Chondrocyte (in vitro differentiated cells): ENCODE measurements around the gene PFKFB3. TPM values are rescaled to one million over a fixed set of nuclear protein-coding genes. Genes with fewer than 3 reads are reported as not detected.

Source experiments
- DNase-seq: peaks from one replicate; pipeline ENCODE4 v3.0.0; 2021; ENCODE audit warnings: mixed read lengths, low spot score
- H3K27ac Mint-ChIP-seq: one replicate; pipeline ENCODE4 v1.8.0; 2021; ENCODE audit warnings: mild to moderate bottlenecking, moderate library complexity, mixed read lengths; ENCODE audit not compliant: unreplicated experiment
- H3K27me3 Mint-ChIP-seq: 2 replicates; pipeline ENCODE4 v1.8.0; 2021; ENCODE audit warnings: low read depth, mixed read lengths
- H3K36me3 Mint-ChIP-seq: 2 replicates; pipeline ENCODE4 v1.8.0; 2021; ENCODE audit warnings: low read depth, mixed read lengths
- H3K4me1 Mint-ChIP-seq: 2 replicates; pipeline ENCODE4 v1.8.0; 2021; ENCODE audit warnings: low read depth, mild to moderate bottlenecking, mixed read lengths
- H3K4me3 Mint-ChIP-seq: one replicate; pipeline ENCODE4 v1.8.0; 2021; ENCODE audit warnings: mild to moderate bottlenecking, moderate library complexity, mixed read lengths; ENCODE audit not compliant: unreplicated experiment
- H3K9me3 Mint-ChIP-seq: 2 replicates; pipeline ENCODE4 v1.8.0; 2021; ENCODE audit warnings: low read depth, mixed read lengths
- CTCF ChIP-seq: fragments of 200-600 bp; sonication (generic); IDR thresholded peaks from 2 replicates; pipeline ENCODE4 v1.5.0; 2021; ENCODE audit warnings: antibody characterized with exemption, mild to moderate bottlenecking, moderate library complexity
- total RNA-seq: library from RNA; stranded (reverse); gene quantifications from 3 replicates; pipeline ENCODE4 v1.2.1, GENCODE V29; 2021

PFKFB3 gene
- total RNA-seq, 1 donor from 2014 or later, result 46.5 TPM

DNA sequence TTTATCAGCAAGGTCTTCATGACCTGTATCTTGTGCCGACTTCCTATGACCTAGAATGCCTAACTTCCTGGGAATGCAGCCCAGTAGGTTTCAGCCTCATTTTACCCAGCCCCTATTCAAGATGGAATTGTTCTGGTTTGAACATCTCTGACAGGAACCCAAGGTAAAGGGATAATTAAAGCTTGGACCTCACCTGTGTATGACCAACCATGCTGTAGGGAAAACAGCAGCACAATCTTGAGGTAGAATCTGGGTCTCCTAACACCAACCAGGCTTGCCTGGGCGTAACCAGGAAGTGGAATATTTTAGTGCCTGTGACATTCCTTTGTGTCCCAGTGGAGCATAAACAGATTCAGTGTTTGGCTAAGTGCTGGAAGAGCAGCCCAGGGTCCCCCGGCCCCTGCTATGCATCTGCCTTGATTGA, 94.1 kb downstream of the PFKFB3 start:
- Mint-ChIP-seq H3K27me3 (no peaks in the 10 kb centered on the region), H3K36me3 (no peaks in the 10 kb centered on the region), H3K27ac (peak overlapping the region; percentile 28), H3K4me1 (peaks cover 51% of the 10 kb centered on the region), H3K4me3 (no peak overlapping the region), H3K9me3 (peaks cover 9% of the 10 kb centered on the region)
- DNase-seq, result no peak
- no peak for TF ChIP-seq CTCF

- Mint-ChIP-seq H3K36me3 (no peaks in the 10 kb centered on the region), H3K4me3 (no peak overlapping the region), H3K27ac (peak overlapping the region; percentile 22), H3K9me3 (peaks cover 9% of the 10 kb centered on the region), H3K4me1 (peaks cover 51% of the 10 kb centered on the region), H3K27me3 (no peaks in the 10 kb centered on the region)
- no peak for TF ChIP-seq CTCF
- no peak for DNase-seq
Measured at GRCh38 chr10:6297522-6297921, 94.8 kb downstream of the PFKFB3 start.

DNA sequence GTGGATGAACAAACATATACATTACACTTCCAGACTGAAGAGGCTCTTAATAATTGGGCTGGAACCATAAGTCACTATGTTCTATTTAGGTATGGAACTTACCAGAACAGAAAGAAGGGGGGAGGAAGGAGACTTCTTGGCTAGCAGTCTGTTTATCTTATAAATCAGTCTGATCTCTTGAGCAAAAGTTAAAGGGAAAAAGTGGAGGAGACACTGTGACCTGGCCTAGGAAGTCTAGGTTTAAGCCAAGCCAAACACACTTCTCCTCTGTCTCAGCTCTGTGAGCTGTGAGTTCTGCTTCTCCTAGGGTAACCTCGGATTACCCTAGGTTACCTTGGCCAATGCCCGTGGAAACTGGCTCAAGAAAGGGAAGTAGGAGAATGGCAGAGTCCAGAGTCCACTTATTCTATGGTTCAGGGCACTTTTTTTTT, 95.2 kb downstream of the PFKFB3 start:
- H3K9me3 Mint-ChIP-seq, result peaks cover 9% of the 10 kb centered on the region
- H3K4me3 Mint-ChIP-seq, result no peak overlapping the region
- DNase-seq, result no peak
- no peaks in the 10 kb centered on the region for H3K36me3 Mint-ChIP-seq
- H3K27me3 Mint-ChIP-seq, result no peaks in the 10 kb centered on the region
- no peak for TF ChIP-seq CTCF
- H3K27ac Mint-ChIP-seq, result peak overlapping the region; percentile 22
- peaks cover 51% of the 10 kb centered on the region for H3K4me1 Mint-ChIP-seq

GRCh38 chr10:6298428-6298827, 95.7 kb downstream of the PFKFB3 start:
- peaks cover 51% of the 10 kb centered on the region for H3K4me1 Mint-ChIP-seq
- H3K27ac Mint-ChIP-seq, result no peak overlapping the region
- DNase-seq, result no peak
- TF ChIP-seq CTCF, result no peak
- H3K4me3 Mint-ChIP-seq, result no peak overlapping the region
- peaks cover 9% of the 10 kb centered on the region for H3K9me3 Mint-ChIP-seq
- H3K36me3 Mint-ChIP-seq, result no peaks in the 10 kb centered on the region
- H3K27me3 Mint-ChIP-seq, result no peaks in the 10 kb centered on the region

DNA sequence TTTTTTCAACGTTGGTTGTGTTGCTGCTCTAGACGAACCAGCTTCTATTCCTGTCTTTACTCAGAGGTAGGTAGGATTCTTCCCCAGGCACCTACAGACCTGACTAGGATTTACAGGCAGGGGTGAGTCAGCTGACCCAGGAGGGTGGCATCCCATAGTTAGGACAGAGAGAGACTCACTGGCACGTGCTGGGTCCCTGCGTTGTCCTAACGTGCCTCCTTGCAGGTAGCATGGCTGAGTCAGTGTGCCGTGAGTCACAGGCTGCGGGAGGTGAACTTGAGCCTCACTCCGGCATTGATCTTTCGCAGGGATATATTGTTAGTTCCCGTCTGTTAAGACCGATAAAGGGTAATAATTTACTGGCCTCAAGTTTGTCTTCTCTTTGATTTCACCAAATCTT, 96.5 kb downstream of the PFKFB3 start:
- Mint-ChIP-seq H3K4me3 (no peak overlapping the region), H3K27ac (no peak overlapping the region), H3K4me1 (peaks cover 51% of the 10 kb centered on the region), H3K9me3 (peaks cover 3% of the 10 kb centered on the region), H3K27me3 (no peaks in the 10 kb centered on the region), H3K36me3 (no peaks in the 10 kb centered on the region)
- TF ChIP-seq CTCF, result no peak
- DNase-seq, result no peak
